Measurements from ENCODE around the gene CTNNAL1. TPM values are rescaled to one million over a fixed set of nuclear protein-coding genes. Genes with fewer than 3 reads are reported as not detected.

CTNNAL1 gene
- total RNA-seq, 1 donor from 2014 or later, result 36.0 TPM

DNA sequence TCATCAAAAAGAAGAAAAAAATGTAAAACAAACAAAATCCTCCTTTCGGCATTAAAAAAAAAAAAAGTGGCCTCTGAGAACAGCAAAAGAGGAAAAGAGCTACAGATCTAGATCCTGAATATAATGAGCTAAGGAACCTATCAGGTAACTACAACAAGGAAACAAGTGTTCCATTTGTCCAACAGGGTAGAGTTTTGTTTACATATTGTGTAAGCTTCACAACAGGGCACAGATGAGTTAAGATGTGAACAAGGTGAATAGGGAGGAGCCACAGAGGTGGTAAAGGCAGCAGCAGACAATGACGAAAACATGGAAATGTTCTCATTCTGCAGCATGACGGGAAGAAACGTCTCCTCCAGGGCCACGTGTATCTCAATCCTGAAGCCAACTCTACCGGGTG, 93.8 kb downstream of the CTNNAL1 start:
- no peaks in the 10 kb centered on the region for H3K9me3 Mint-ChIP-seq
- H3K27me3 Mint-ChIP-seq, result no peaks in the 10 kb centered on the region
- H3K4me1 Mint-ChIP-seq (ENCODE audit: unreplicated experiment), result no peaks in the 10 kb centered on the region
- no peak overlapping the region for H3K27ac Mint-ChIP-seq
- no peak for DNase-seq (ENCODE audit: extremely low spot score, unreplicated experiment)
- TF ChIP-seq, protein P1, sequence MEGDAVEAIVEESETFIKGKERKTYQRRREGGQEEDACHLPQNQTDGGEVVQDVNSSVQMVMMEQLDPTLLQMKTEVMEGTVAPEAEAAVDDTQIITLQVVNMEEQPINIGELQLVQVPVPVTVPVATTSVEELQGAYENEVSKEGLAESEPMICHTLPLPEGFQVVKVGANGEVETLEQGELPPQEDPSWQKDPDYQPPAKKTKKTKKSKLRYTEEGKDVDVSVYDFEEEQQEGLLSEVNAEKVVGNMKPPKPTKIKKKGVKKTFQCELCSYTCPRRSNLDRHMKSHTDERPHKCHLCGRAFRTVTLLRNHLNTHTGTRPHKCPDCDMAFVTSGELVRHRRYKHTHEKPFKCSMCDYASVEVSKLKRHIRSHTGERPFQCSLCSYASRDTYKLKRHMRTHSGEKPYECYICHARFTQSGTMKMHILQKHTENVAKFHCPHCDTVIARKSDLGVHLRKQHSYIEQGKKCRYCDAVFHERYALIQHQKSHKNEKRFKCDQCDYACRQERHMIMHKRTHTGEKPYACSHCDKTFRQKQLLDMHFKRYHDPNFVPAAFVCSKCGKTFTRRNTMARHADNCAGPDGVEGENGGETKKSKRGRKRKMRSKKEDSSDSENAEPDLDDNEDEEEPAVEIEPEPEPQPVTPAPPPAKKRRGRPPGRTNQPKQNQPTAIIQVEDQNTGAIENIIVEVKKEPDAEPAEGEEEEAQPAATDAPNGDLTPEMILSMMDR (conservative IDR thresholded peaks at IDR 0.05), result no peak
- H3K36me3 Mint-ChIP-seq, result peaks cover 32% of the 10 kb centered on the region
- no peak overlapping the region for H3K4me3 Mint-ChIP-seq

DNA sequence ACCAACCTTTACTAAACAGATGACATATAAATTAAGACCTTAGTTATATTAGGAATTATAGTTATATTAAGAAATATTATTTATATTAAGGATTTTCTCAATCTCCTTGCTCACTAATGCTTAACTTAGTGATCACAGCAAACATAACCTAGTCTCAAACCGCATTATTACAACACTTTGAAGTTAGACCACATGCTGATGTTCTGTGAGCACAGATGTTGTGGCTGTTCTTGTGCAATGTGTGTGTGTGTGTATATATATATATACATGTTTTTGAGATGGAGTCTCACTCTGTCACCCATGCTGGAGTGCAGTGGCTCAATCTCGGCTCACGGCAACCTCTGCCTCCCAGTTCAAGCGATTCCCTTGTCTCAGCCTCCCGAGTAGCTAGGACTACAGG, 99.9 kb downstream of the CTNNAL1 start:
- no peaks in the 10 kb centered on the region for H3K4me1 Mint-ChIP-seq (ENCODE audit: unreplicated experiment)
- TF ChIP-seq, protein P1 (conservative IDR thresholded peaks at IDR 0.05), result no peak
- no peak overlapping the region for H3K27ac Mint-ChIP-seq
- no peak overlapping the region for H3K4me3 Mint-ChIP-seq
- no peak for DNase-seq (ENCODE audit: extremely low spot score, unreplicated experiment)
- no peaks in the 10 kb centered on the region for H3K9me3 Mint-ChIP-seq
- peaks cover 40% of the 10 kb centered on the region for H3K36me3 Mint-ChIP-seq
- no peaks in the 10 kb centered on the region for H3K27me3 Mint-ChIP-seq

DNA sequence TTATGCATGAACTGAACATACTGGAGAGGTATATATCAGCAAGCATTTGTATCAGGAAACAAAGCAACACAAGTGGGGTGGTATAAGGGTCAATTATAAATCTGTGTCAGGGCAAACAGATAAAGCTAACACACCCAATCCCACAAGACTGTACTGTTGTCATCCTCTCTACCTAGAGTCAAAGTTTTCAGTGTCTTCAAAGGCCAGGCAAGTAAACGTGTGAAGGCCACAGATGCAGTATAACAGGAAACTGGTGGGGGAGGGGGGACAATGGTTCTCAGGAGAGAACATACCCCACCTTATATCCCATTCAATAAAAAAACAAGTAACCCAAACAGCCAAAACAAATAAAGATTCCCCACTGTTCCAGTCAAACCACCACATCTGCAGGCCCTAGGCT, 101.5 kb downstream of the CTNNAL1 start:
- H3K4me1 Mint-ChIP-seq (ENCODE audit: unreplicated experiment), result no peaks in the 10 kb centered on the region
- peak overlapping the region; percentile 48 for H3K27ac Mint-ChIP-seq
- no peaks in the 10 kb centered on the region for H3K9me3 Mint-ChIP-seq
- DNase-seq (ENCODE audit: extremely low spot score, unreplicated experiment), result no peak
- no peaks in the 10 kb centered on the region for H3K27me3 Mint-ChIP-seq
- peaks cover 40% of the 10 kb centered on the region for H3K36me3 Mint-ChIP-seq
- H3K4me3 Mint-ChIP-seq, result no peak overlapping the region
- TF ChIP-seq, protein P1 (conservative IDR thresholded peaks at IDR 0.05), result no peak

DNA sequence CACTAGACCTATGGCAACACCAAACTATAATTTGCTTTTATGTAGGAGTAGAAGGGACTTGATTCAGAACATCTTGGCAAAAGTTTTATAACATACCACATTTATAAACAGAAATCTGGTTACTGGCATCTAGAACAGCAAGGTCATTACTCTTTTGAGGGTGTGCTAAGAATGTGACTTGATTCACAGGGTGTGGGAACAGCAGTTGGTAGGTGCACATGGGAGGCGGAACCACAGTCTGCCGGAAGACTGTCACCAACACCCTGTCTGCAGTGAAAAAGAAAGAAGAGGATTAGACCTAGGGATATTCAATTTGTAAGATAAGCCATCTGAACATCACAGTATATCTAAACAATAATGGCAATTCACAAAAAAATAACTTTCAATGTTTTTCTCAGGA, 102.4 kb downstream of the CTNNAL1 start:
- peaks cover 40% of the 10 kb centered on the region for H3K36me3 Mint-ChIP-seq
- peak overlapping the region; percentile 26 for H3K4me3 Mint-ChIP-seq
- no peaks in the 10 kb centered on the region for H3K27me3 Mint-ChIP-seq
- no peak for DNase-seq (ENCODE audit: extremely low spot score, unreplicated experiment)
- peak overlapping the region; percentile 83 for H3K27ac Mint-ChIP-seq
- H3K4me1 Mint-ChIP-seq (ENCODE audit: unreplicated experiment), result no peaks in the 10 kb centered on the region
- TF ChIP-seq, protein P1 (conservative IDR thresholded peaks at IDR 0.05), result no peak
- H3K9me3 Mint-ChIP-seq, result no peaks in the 10 kb centered on the region

DNA sequence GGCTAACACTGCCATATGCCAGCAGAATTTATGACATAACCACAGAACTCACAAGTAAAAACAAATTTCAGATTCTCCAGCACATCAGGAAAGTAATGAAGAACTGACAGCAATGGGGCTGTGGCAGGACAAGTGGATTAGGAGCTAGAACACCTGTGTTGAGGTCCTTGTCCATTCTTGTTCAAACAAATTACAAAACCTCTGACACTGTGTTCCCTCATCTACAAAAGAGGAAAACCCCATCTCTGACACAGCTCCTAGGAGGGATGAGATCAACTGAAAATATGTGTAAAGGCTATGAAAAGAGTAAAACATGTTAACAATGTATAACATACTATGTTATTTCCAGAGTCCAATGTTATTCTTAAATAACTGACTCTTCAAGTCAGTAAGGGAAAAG, 102.9 kb downstream of the CTNNAL1 start:
- no peak for DNase-seq (ENCODE audit: extremely low spot score, unreplicated experiment)
- Mint-ChIP-seq H3K27ac (peak overlapping the region; percentile 83), H3K4me3 (no peak overlapping the region)

More for the DNA sequence above, 102.9 kb downstream of the CTNNAL1 start:
- TF ChIP-seq, protein P1 (conservative IDR thresholded peaks at IDR 0.05), result no peak
- no peaks in the 10 kb centered on the region for H3K27me3 Mint-ChIP-seq
- no peaks in the 10 kb centered on the region for H3K4me1 Mint-ChIP-seq (ENCODE audit: unreplicated experiment)
- peaks cover 38% of the 10 kb centered on the region for H3K36me3 Mint-ChIP-seq
- H3K9me3 Mint-ChIP-seq, result no peaks in the 10 kb centered on the region

Measured in type B pancreatic cell (in vitro differentiated cells).